Measurements from ENCODE around the gene ATP2B2. TPM values are rescaled to one million over a fixed set of nuclear protein-coding genes. Genes with fewer than 3 reads are reported as not detected.
"Not testable (repeated sequence)": the region's sequence is repeated elsewhere in the genome, so short reads cannot be mapped to it uniquely, and the experiment has no call there.

ATP2B2 gene
- total RNA-seq, 1 donor from 2014 or later = not detected

DNA sequence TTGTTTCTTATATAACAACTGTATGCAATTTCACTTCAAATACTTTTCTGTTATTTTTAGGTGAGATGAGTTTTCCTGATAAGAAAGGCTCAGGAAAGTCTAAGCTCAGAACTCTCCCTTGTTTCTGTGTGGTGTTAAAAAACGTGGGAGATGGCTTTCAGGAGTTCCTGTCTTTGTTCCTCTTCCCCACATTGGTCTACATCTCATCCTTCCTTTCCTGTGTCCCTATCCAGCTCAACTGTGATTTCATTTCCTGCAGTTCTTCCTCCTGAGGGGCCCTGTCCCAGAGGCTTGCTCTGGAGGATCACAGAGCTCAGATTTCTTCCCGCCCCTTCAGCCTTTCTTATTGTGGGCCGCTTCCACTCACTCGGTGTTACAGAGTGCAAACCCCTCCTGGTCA is 195.7 kb downstream of the ATP2B2 start:
- intact Hi-C loops (cut with micrococcal nuclease) = no loop called here

DNA sequence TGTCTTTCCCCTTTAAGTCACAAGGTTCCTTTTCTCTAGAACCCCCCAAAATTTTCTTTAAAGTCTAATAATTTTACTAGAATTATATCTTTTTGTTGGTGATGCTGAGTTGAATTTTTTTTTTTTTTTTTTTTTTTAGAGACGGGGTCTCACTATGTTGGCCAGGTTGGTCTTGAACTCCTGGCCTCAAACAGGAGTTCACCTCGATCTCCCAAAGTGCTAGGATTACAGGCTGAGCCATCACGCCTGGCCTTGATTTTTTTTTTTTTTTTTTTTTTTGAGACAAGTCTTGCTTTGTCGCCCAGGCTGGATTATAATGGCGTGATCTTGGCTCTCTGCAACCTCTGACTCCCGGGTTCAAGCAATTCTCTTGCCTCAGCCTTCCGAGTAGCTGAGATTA is 196.7 kb downstream of the ATP2B2 start:
- intact Hi-C loops (cut with micrococcal nuclease) = no loop called here

DNA sequence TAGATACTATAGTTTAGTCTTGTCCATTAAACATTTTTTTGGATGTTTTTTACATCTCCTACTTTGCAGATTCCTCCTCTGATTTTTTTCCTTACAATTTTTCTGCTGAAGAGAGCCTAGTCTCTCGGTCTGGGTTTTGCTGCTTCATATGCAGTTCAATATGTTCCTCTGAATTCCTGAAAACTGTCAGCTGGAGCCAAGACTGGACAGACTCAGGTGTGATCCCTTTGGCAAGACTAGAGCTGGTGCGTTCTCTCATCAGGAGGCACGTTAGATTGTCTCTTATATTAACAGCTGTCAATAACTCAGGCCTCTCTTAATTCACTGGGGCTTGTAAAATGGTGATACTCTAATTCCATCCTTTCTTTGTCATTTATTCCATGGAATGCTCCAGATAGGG is 199.2 kb downstream of the ATP2B2 start:
- intact Hi-C loops (cut with micrococcal nuclease) = no loop called here

DNA sequence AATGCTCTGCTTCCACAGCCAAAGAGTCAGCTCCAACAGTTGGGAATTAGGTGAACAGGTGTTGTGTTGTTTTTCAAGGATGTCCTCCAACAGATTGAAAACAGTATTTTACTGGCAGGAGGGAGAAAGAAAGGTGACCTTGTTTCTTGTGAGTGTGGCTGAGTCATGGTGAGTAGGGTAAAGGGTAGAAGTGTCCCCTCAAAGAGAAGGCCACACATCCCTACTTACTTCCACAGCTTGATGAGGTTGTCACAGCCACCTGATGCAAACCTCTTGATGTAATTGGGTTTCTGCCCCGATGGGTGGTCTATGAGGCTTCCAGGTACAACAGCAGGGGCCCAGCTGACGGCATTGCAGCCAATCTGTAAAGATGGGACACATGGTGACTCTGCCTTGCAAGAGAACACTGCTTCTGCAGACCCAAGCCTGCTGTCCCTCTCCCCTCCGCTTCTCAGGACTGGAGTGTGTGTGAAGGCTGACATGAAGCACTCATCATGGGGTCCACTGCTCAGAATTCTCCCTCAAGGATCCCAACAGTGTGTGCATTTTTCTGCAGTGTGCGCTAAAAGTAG is 200.0 kb downstream of the ATP2B2 start:
- intact Hi-C loops (cut with micrococcal nuclease) = no loop called here

DNA sequence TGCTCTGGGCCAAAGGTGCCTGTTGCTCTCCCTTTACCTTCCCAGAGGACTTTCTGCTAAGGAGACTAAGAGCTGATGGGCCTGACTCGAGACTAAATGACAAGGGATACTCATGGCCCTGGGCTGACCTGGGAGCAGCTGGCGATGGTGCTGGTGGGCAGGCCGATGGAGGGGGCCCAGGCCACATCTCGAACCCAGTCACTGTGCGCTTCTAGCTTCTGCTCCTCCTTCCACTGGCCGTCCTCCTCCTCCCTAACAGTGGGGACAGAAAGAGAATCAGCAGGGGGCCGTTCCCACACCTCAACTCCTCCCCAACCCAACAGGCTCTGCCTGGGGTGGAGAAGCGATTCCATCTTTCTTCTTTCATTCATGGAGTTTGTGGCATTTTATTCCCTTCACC is 200.5 kb downstream of the ATP2B2 start:
- intact Hi-C loops (cut with micrococcal nuclease) = no loop called here

DNA sequence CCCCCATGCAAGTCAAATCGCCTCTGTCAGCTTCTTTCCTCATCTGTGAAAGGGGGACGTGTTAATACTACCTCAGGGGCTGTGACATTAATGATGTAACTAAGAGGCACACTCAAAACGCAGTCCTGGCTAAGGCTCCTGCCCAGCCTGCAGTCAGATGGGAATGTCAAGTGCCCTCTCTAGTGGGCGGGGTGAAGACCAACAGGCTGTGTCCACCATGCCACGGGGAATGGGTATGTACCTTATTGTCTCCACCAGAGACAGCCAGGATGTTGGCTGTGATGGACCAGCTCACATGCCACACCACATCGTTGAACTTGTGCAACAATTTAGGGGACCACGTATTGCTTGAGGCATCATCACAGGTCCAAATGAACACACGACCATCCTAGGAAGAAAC is 201.6 kb downstream of the ATP2B2 start:
- intact Hi-C loops (cut with micrococcal nuclease) = no loop called here

DNA sequence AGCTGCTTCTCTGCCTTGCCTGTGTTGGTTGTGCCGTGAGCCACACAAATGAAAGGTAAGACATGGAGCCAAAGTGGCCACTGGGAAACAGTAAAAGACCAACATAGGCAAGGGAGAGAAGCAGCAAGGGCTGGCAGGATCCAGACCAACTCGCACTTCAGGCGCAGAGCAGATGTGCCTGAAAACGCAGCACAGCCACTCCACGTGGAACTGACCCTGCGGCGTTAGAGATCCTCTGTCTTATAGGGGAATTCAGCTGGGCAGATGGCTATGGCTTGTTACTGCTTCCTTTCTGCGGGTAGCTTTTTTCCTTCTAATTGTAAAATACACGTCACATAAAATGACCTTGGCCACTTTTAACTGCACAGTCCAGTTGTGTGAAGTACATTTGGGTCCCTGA is 202.3 kb downstream of the ATP2B2 start:
- intact Hi-C loops (cut with micrococcal nuclease) = no loop called here

DNA sequence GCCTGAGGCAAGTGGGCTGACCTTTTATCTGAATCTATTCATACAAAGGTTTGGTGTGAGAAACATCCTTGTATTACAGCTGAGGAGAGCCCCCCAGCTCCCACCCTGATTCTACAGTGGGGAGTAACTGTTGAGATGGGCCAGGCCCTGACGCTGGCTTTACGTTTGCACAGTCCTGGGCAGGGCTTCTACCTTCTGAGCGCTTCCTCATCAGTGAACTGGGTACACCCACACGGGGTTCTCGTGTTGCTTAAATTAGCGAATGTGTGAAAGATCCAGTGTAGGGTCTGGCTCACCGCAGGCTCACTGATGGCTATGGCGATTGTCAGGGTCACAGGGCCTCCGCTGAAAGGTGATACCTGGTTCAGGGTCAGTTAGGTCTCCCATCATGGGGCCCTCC is 205.3 kb downstream of the ATP2B2 start:
- intact Hi-C loops (cut with micrococcal nuclease) = no loop called here

DNA sequence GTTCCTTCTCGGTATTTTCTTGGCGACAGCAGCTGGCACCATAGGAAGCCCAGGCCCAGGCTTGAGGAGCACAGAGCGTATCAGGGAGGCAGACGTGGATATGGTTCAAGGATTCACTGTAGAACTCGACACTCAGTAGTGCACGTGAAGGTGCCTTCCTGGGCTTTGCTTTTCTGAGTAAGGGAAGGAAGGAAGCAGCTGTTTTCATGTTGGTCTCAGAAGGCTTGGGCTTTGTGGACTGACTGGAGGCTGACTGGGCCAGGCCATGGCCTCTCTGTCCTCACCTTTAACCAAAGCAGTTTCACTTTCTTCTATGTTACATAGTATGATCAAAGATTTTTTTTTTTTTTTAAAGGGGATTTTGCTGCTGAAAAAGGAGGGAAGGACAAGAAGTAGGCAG is 205.7 kb downstream of the ATP2B2 start:
- intact Hi-C loops (cut with micrococcal nuclease) = no loop called here

DNA sequence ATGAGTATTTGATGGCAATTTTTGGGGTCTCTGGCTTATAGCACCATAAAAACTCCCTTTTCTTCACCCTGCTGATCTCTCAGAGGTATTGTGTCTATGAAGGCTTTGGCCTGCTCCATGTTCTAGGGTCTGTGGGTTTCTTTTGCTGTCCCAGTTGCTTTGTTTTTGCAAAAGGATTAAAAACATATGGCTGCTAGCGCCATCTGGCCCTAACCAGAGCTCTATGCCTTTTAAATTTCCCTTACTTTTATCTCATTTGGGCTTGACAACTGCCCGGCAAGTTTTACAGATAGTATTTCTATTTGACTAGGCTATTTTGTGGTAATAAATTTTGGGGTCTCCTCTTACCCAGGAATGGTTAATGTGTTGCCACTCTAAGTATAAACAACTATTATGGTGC is 206.2 kb downstream of the ATP2B2 start:
- intact Hi-C loops (cut with micrococcal nuclease) = no loop called here

DNA sequence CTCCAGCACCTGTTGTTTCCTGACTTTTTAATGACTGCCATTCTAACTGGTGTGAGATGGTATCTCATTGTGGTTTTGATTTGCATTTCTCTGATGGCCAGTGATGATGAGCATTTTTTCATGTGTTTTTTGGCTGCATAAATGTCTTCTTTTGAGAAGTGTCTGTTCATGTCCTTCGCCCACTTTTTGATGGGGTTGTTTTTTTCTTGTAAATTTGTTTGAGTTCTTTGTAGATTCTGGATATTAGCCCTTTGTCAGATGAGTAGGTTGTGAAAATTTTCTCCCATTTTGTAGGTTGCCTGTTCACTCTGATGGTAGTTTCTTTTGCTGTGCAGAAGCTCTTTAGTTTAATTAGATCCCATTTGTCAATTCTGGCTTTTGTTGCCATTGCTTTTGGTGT is 207.3 kb downstream of the ATP2B2 start:
- intact Hi-C loops (cut with micrococcal nuclease) = not testable (repeated sequence)

DNA sequence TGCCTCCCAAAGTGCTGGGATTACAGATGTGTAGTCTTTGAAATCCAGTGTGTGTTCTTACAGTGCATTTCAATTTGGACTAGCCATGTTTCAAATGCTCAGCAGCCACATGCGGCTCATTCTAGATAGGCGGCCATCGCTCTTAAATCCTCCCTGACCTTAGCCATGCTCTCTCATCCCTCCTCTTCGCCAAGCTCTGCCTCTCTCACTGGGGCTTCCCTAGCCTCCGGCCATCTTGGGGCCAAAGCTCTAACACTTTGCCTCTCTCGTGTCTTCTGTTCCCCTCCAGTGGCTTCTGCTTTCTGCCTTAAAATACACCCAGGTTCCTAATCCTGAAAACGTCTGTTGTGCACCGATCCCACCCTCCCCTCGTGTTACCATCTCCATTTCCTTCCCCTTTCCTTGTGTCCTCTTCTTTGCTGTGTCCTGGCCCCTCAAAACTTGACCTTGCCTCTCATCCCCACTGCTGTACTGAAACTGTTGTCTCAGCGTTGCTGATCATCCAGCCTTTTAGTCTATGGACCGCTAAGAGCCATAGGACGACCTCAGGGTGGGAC is 211.3 kb downstream of the ATP2B2 start:
- intact Hi-C loops (cut with micrococcal nuclease) = no loop called here

DNA sequence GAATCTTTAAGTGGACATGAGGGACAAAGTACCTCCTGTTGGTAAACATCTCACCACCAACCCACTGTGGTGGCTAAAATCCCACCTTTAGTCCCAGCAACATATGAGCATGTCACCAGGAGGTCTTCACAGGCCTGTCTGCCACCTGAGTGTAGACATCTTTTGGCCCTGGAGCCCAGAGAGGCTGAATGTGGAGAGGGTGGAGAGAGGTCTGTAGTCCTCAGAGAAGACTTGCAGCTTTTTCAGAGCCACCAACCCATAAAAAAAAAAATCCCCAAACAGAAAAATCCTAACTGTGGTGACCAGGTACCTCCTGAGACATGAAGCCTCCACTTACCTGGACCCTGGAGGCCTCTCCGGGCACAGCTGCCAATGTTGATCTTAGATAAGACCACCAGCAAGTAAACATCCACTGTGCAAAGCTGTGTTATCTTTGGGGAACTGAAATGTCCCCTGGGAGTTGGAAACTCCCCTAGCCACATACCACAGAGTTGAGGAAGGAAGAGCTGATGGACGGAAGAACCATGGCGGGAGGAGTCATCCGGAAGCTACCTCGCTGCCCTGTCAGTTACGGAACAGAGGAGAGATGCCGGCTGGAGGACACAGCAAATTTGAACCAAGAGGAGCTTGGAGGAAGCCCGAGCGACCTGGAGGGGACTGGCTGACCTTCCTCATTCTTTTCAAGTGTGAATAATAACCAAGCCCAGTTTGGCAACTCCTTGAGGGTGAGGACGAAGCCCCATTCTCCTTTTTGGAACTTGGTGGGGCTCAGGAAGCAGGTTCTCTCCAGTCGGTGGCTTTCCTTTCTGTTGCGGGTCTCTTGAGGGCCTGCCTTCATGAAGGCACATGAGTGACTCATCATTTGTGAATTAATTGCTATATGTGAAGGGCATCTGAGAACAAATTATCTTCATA is 212.6 kb downstream of the ATP2B2 start, which contains the start of gene GHRL:
GHRL (minus strand) TSS at position 443 of the 915 bp plus-strand sequence. CDS start 2,767 bp downstream, outside the sequence.
- intact Hi-C loops (cut with micrococcal nuclease) = no loop called here

DNA sequence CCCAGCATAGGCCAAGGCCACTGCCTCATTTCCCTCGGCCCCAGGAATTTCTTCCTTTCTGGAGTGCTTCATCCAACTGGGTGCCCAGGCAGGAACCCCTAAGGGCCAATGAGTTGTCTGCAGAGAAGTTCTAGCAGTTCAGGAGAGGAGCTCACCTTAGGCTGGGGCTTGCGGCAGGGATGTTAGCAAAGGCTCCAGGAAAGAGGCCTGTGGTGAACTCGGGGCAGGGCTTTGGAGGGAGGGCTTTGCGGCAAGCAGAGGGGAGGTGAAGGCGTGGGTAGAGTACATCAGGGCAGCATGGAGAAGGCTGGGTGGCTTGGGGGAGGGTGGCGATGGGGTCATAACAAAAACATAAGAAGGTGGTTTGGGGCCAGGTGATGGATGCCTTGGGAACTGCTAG is 213.7 kb downstream of the ATP2B2 start:
- intact Hi-C loops (cut with micrococcal nuclease) = no loop called here

DNA sequence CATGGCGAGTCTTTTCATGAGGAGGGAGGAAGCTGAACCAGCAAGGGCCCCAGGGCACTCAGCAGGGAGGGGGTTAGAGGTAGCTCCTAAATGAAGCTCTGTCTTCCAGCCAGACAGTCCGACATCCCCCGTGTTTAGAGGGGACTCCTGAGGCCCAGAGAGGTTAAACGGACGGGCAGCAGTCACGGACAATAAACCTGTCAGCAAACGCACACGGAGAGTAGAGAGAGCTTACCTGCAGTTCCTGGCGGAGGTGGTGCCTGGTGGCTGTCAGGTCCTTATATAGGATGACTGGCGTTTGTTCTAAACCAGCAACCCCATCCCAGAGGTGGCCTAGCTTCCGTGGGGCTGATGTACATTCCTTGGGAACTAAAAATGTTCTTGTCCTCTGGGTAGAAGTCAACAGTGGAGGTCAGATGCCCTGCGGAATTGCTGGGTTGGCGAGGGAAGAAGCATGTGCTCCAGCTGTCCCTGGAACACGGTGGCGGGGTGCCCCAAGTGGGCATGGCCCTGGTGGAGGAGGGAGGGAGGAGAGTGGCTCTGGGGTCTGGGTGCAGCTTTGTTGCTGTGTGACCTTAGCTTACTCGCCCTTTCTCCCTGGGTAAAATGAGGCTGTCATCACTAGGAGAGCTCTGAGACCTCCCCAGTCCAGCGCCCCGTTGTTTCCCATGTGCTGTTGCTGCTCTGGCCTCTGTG is 214.8 kb downstream of the ATP2B2 start:
- intact Hi-C loops (cut with micrococcal nuclease) = no loop called here

DNA sequence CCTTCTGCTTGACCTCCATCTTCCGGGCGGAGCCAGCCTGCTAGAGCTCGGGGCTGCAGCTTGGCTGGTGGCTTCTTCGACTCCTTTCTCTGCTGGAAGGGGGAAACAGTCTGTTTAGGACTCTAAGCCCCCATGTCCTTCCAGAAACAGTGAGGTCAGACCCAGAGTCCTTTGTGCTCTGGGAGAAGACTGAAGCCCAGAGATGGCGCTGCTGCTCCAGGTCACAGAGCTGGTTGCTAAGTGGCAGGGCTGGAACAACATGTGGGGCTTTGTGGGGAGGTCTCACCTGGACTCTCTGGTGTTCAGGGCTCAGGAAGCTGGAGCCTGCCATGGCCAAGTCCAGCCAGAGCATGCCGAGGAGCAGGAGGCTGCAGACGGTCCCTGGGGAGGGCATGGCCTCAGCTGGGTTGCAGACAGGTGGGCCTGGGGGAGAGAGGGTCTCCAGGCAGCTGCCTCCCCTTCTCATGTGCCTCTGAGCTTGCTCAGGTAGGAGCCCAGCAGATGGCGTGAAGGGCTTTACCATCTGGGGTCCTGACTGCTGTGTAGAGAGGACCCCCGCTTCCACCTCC is 215.5 kb downstream of the ATP2B2 start:
- intact Hi-C loops (cut with micrococcal nuclease) = no loop called here

DNA sequence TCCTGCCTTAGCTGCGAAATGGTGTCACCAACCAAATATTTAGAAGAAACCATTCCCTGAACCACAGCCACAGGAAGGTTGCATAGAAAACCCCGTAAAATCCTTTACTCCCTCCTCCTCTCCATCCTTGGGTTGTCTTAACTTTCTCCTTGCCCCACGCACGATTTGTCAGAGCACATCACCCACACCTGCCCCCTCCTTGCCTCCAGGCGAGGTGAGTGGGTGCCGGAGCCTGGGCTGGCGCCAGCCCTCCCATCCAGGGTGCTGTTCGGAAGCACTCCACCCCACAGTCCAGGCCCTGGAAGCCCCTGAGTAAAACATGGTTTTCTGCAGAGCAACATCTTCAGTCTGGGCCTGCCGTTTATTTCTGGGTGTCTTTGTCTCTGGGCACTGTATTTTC is 216.3 kb downstream of the ATP2B2 start:
- intact Hi-C loops (cut with micrococcal nuclease) = no loop called here

DNA sequence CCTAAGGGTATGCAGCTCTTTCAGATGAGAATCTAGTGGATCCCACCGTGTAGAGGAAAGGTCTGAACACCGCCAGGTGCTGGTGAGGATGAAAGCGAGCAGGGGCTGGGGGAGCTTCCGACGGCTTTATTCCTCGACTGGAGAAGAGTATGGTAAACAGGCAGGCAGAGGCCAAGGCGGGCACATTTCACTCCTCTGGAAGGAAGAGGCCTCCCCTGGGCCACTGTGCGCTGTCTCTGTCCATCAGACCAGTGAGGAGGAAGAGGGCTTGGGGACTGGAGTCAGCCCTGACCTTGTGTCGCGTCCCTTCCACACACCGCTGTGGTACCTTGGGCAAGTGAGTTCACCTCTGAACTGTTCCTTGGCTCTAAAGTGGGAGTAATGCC is 216.8 kb downstream of the ATP2B2 start:
- intact Hi-C loops (cut with micrococcal nuclease) = no loop called here

DNA sequence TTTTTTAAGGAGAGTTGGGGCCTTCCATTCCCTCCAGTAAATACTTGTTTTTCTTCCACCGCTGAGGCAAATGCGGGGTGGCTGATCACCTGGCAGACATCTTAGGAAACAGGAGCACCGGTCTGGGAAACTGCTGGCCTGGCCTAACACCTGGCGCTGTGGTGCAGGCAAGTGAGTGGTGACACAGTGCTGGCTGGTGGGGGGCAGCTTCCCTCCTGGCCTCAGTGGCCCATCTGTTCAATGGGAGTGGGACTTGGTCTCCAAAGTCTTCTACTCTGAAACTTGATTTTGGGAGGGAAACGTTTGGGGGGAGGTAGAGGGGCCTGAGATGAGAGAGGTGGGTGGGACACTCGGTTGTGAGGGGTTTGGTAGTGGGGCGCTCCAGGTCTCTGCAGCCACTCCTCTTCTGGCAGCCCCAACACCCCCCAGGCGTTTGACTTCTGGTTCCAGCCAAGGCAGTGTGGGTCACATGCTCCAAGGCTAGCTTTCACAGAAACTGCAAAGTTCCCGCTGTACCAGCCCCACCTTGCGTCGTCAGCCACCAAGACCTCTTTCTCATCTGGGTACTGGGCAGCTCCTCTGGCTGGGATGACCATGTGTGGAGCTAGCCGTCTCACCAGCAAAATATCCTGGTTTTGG is 217.3 kb downstream of the ATP2B2 start:
- intact Hi-C loops (cut with micrococcal nuclease) = no loop called here

DNA sequence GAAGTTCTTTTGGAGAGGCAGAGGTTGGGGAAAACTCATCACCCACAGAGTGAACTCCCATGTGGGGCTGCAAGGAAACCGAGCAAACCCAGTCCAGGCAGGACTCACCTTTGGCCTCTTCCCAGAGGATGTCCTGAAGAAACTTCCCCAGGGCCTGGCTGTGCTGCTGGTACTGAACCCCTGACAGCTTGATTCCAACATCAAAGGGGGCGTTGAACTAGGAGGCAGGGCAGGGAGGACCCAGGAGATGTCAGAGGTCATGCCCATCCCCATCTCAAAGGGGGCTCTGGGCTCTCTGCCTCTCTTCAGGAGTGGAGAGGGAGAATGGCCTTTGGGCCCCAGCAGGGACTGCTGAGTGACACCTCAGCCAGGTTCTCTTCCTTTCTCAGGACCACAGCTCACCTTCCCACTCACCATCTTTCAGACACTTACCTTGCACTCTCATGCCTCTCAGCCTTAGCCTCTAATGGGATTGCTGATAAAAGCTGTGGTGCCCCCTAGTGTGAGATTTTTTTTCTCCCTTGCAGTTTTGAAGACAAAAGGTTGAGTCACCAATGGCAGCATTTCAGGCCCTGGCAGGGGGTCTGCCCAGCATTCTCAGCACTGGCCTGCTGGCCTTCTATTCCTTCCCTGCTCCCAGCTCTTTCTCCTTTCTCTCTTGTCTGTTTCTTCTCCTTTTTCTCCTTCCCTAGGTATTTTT is 218.6 kb downstream of the ATP2B2 start:
- intact Hi-C loops (cut with micrococcal nuclease) = no loop called here

DNA sequence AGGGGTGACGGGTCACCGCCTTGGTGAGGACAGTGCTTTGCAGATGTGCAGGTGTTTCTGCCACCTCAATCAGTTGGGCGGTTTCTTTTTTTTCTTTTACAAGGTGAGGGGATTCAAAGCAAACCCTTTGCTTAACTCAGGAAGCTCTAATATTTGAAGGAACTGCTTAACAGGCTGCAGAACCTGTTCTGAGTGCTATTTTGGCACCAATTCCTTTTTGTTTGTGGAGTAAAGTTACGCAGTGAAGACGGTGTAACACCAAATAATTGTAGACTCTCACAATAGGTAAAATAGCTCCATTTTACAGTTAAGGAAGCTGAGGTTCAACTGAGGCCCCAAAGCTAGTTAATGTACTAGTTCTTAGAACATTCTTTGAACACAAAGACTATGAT is 219.3 kb downstream of the ATP2B2 start:
- intact Hi-C loops (cut with micrococcal nuclease) = no loop called here

Data from T-helper 2 cell treated with Interferon-gamma antibody and Interleukin-4, amounts not matched to agents 100 ng/mL and 5 ng/mL, for 36 hours (primary cell).